GM21528 (cell line): ENCODE data around the gene YAF2.

Experiments
- ATAC-seq: cut with Tn5 transposase; IDR thresholded peaks from one replicate; pipeline ENCODE4 v1.9.1; 2021; ENCODE audit warnings: mild to moderate bottlenecking, moderate library complexity; ENCODE audit not compliant: unreplicated experiment, low FRiP score

YAF2 gene

GRCh38 chr12:42238240-42239140 lies at the start of gene YAF2:
TSS of gene YAF2 (minus strand) at chr12:42238248. CDS start at chr12:42238180, 68 bp downstream.
- ATAC-seq = peak; percentile 85

GRCh38 chr12:42286741-42287140 lies 48.7 kb upstream of the YAF2 start:
- no peak for ATAC-seq

GRCh38 chr12:42285431-42285830 lies 47.4 kb upstream of the YAF2 start:
- ATAC-seq = no peak

- no peak for ATAC-seq
These were observed 46.8 kb upstream of the YAF2 start for GRCh38 chr12:42284876-42285275.

- no peak for ATAC-seq
These were observed 46.1 kb upstream of the YAF2 start for GRCh38 chr12:42284157-42284556.

- no peak for ATAC-seq
These were observed 45.7 kb upstream of the YAF2 start for GRCh38 chr12:42283739-42284138.

GRCh38 chr12:42282294-42282693 lies 44.2 kb upstream of the YAF2 start:
- no peak for ATAC-seq

GRCh38 chr12:42281844-42282243 lies 43.8 kb upstream of the YAF2 start:
- no peak for ATAC-seq

- no peak for ATAC-seq
These were observed 43.2 kb upstream of the YAF2 start for GRCh38 chr12:42281278-42281677.

GRCh38 chr12:42278128-42278510 lies 40.1 kb upstream of the YAF2 start:
- ATAC-seq = no peak

GRCh38 chr12:42277396-42278127 lies 39.5 kb upstream of the YAF2 start:
- ATAC-seq = no peak

- ATAC-seq = no peak
These were observed 37.5 kb upstream of the YAF2 start for GRCh38 chr12:42275499-42275898.

- ATAC-seq = no peak
These were observed 35.7 kb upstream of the YAF2 start for GRCh38 chr12:42273706-42274105.

GRCh38 chr12:42270596-42270995 lies 32.5 kb upstream of the YAF2 start:
- ATAC-seq = no peak

- ATAC-seq = no peak
These were observed 29.6 kb upstream of the YAF2 start for GRCh38 chr12:42267413-42268190.

GRCh38 chr12:42266579-42267230 lies 28.7 kb upstream of the YAF2 start:
- ATAC-seq = no peak

GRCh38 chr12:42262271-42262670 lies 24.2 kb upstream of the YAF2 start:
- no peak for ATAC-seq

GRCh38 chr12:42261708-42262107 lies 23.7 kb upstream of the YAF2 start:
- no peak for ATAC-seq

- no peak for ATAC-seq
These were observed 22.5 kb upstream of the YAF2 start for GRCh38 chr12:42260518-42260917.

GRCh38 chr12:42259699-42260098 lies 21.7 kb upstream of the YAF2 start:
- ATAC-seq = no peak
